Neural cell (in vitro differentiated cells): ENCODE data around the gene GRID1.

ENCODE experiments used
- CTCF ChIP-seq: fragments of 450-650 bp; IDR thresholded peaks from 2 replicates; pipeline ENCODE4 v1.5.1; 2014; ENCODE audit warnings: antibody characterized with exemption, mild to moderate bottlenecking, moderate library complexity; ENCODE audit not compliant: poor library complexity, severe bottlenecking
- EP300 ChIP-seq: fragments of 450-650 bp; conservative IDR thresholded peaks from 2 replicates; pipeline ENCODE4 v1.6.1; 2014; ENCODE audit warnings: antibody characterized with exemption, mild to moderate bottlenecking, moderate library complexity; ENCODE audit not compliant: poor library complexity, severe bottlenecking
- EZH2 ChIP-seq: fragments of 200-600, 300-800 bp; shearing (Covaris generic), sonication (generic); IDR thresholded peaks from 2 replicates; pipeline ENCODE4 v1.6.1; 2014; ENCODE audit warnings: antibody characterized with exemption, low read length, borderline replicate concordance, mild to moderate bottlenecking; ENCODE audit not compliant: insufficient read depth, poor library complexity, severe bottlenecking
- MXI1 ChIP-seq: fragments of 450-650 bp; conservative IDR thresholded peaks from 2 replicates; pipeline ENCODE4 v1.6.1; 2014; ENCODE audit warnings: antibody characterized with exemption, mild to moderate bottlenecking; ENCODE audit not compliant: poor library complexity, severe bottlenecking
- POLR2AphosphoS5 ChIP-seq: IDR thresholded peaks from 2 replicates; pipeline ENCODE4 v1.6.1; 2012
- REST ChIP-seq: IDR thresholded peaks from 2 replicates; pipeline ENCODE4 v1.6.1; 2012; ENCODE audit warnings: borderline replicate concordance
- SMC3 ChIP-seq: fragments of 450-650 bp; conservative IDR thresholded peaks from 2 replicates; pipeline ENCODE4 v1.6.1; 2014; ENCODE audit warnings: antibody characterized with exemption, mild to moderate bottlenecking, moderate library complexity; ENCODE audit not compliant: poor library complexity
- TAF1 ChIP-seq: IDR thresholded peaks from 2 replicates; pipeline ENCODE4 v1.6.1; 2012; ENCODE audit warnings: low read depth

DNA sequence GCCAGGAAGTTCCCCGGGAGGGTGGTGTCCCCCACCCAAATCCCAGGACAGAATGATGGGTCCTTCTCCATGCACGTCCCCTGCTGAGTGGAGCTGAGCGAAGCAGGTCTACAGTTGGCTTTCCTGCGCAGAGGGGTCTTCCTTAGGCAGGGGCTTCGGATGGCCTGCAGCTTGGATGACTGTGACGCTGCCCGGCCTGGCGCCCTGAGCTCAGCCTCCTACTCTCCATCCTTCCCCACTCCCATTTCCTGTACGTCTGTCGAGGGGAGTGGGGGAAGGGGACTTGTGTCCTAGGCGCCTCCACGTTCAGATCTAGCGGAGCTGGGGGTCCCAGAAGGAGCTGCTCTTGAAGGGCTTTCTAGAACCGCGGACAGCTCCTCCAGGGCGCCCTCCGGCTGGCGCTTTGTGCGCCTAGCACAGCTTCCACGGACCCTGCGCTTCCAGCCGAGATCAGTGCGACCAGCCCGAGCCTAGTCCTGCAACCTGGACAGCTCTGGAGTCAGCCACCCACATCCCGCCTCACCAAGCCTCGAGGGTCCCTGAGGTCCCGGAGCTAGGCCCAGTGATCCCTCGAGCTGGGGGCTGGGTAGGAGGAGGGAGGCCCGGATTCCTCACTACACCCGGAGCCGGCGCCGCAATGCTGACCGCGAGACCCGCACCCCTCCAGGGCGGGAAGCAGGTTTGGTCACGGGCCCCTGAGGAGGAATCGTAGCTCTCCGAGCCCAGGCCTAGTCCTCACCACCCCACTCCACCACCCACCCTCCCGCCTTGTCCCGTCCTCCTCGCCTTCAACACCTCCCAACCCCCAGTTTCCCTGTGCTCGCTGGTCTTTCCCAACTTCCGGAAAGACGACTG lies 1.9 kb downstream of the GRID1 start:
- TF ChIP-seq EZH2 (no peak), CTCF (no peak), REST (peak; percentile 12), EP300 (no peak), POLR2AphosphoS5 (no peak), SMC3 (no peak), TAF1 (no peak), MXI1 (no peak)
